ENCODE measurements around the gene C11orf42.

- no peak for TF ChIP-seq POLR2A (IDR thresholded peaks at IDR 0.05)
- TF ChIP-seq, protein P1, sequence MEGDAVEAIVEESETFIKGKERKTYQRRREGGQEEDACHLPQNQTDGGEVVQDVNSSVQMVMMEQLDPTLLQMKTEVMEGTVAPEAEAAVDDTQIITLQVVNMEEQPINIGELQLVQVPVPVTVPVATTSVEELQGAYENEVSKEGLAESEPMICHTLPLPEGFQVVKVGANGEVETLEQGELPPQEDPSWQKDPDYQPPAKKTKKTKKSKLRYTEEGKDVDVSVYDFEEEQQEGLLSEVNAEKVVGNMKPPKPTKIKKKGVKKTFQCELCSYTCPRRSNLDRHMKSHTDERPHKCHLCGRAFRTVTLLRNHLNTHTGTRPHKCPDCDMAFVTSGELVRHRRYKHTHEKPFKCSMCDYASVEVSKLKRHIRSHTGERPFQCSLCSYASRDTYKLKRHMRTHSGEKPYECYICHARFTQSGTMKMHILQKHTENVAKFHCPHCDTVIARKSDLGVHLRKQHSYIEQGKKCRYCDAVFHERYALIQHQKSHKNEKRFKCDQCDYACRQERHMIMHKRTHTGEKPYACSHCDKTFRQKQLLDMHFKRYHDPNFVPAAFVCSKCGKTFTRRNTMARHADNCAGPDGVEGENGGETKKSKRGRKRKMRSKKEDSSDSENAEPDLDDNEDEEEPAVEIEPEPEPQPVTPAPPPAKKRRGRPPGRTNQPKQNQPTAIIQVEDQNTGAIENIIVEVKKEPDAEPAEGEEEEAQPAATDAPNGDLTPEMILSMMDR (IDR thresholded peaks at IDR 0.05): no peak
- no peak for TF ChIP-seq EP300 (IDR thresholded peaks at IDR 0.05)
- no peak for TF ChIP-seq POLR2AphosphoS5 (IDR thresholded peaks at IDR 0.05)
Measured at GRCh38 chr11:6210274-6210955, 5.1 kb downstream of the C11orf42 start.

Data from stomach (tissue), 4 donors.